ENCODE results near the gene CXCR1.
"Not testable (repeated sequence)": the region's sequence is repeated elsewhere in the genome, so short reads cannot be mapped to it uniquely, and the experiment has no call there.

The CXCR1 gene

GRCh38 chr2:218155953-218156479, 10.7 kb downstream of the CXCR1 start:
- no peak for DNase-seq

DNA sequence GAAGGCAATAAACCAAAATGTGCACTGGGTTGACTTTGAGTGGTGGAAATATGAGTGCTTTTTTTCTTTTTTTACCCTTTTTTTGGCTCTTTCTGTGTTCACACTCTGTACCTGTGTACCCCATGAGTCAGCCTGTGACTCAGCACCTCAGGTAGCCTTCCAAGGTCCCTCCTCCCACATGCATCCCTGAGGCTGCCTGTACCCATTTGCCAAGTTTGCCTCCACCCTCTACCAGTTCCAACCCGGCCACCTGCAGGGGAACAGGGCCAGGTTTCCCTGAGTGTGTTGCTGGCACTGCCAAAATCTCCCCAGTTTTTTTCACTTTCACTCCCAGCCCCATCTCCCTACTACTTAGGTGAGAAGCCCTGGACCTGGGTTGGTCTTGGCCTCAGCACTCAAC, 14.0 kb downstream of the CXCR1 start:
- DNase-seq: no peak

DNA sequence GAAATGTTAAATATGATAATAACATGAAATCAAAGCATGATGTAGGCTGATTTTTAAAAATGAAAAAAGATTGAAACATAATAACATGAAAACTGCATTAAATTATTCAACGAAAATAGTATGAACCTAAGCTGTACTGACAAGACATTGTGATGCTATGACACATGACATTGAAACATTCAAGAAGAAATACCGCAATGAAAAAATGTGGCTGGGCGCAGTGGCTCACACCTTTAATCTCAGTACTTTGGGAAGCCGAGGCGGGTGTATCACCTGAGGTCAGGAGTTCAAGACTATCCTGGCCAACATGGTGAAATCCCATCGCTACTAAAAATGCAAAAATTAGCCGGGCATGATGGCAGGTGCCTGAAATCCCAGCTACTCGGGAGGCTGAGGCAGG, 14.6 kb downstream of the CXCR1 start:
- no peak for DNase-seq

- DNase-seq: no peak
Measured at GRCh38 chr2:218149848-218150440, 16.8 kb downstream of the CXCR1 start.

- DNase-seq: no peak
Measured at GRCh38 chr2:218149098-218149497, 17.7 kb downstream of the CXCR1 start.

DNA sequence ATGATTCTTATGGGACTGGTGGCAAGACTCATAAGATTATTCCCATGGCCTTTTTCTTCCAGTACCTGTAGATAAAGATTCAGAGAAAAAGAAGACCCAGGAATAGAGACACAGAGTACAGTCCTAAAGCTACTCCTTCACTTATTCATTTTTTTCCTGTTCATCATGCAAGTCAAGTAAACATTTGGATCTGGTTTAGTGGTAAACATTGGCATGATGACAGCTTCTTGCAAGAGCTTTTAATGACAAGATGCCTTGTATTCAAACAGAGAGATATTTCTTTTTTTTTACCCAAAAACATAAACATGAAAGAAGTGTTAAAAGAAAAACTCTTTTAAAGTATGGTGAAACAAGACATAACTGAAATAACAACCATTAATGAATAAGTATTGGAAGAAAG, 20.7 kb downstream of the CXCR1 start:
- no peak for DNase-seq

DNA sequence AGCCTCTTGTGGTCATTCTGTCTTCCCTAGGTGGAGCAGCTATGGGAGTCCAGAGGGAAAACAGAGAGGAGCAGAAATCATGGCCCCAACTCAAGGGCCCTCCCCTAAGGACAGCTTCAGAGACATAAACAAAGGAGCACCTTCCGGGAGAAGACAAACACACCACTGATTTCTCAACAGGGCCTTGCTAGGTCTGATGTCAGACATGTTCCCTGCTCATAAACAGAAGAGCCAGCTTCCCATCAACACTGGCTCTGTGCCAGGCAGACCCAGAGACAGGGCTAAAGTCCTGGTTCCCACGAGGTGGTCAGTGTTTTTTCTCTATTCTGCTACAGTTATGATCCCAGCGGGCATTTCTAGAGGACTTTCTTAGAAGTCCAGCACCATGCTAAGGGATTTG, 21.6 kb downstream of the CXCR1 start:
- DNase-seq: no peak

DNA sequence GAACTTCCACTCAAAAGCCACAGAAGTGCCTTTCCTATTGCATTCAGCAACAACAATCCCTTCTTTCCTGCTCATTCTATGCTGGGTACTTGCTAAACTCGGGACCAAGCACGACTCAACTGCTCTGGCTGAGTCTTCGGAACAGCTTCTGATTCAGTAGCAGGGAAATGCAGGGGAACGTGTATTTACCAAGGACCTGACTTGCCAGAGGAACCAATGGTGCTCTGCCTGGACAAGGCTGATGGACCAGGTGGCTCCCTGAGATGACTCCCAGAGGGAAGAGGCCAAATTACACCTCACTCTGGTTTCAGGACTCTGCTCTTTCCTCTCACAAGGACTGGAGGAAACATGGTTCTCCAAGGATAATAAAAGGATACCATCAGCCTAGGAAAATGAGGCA, 28.7 kb downstream of the CXCR1 start:
- DNase-seq: no peak

GRCh38 chr2:218137514-218137913, 29.2 kb downstream of the CXCR1 start:
- no peak for DNase-seq

DNA sequence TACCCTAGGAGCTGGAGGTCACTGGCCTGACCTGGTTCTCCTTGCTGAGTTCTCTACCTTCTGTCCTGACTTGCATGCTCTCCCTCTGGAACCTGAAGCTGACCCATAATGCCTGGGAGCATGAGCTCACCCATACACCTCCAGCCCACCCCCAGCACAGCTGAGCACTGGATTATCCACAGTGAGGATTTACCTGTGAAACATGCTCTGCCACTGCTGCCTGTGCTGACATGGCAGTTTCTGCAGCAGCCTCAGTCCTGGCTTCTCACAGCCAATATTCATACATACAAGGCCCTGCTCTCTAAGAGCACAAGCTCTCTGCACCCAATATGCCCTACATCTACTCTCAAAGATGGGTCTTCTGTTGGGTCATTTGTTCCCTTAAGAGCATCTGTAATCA, 35.9 kb downstream of the CXCR1 start:
- no peak for DNase-seq

GRCh38 chr2:218130377-218130776, 36.4 kb downstream of the CXCR1 start:
- DNase-seq: no peak

DNA sequence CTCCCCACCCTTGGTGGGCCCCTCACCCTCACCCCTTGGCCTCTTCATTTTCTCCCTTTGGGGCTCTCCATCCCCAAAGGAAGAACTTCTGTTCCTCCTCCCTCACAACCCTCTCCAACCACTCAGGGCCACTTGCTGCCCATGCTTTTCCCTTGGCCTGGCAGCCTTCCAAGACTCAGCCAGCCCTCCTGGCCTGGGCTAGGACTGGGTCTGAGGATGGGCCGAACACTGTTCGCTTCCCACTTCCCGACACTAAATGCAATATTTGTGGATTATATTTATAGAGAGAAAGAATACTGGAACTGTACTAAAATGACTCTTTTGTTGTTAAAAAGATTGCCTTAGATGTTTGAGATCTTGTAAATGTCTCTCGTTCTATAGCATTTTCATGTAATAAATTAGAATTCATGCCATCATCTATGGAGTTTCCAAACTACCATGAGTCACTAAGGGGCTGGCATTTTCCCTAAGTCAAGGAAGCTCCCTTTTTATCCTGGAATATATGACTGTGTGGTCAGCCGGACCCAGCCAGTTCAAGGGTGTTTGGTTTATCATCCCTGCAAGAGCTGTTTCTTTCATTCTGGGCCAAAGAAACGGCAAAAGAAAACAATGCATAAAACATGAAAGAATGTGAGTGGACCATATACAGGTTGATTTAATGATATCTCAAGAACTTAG, 37.2 kb downstream of the CXCR1 start:
- DNase-seq: no peak

GRCh38 chr2:218128781-218129457, 37.8 kb downstream of the CXCR1 start:
- no peak for DNase-seq

GRCh38 chr2:218127929-218128455, 38.8 kb downstream of the CXCR1 start:
- no peak for DNase-seq

DNA sequence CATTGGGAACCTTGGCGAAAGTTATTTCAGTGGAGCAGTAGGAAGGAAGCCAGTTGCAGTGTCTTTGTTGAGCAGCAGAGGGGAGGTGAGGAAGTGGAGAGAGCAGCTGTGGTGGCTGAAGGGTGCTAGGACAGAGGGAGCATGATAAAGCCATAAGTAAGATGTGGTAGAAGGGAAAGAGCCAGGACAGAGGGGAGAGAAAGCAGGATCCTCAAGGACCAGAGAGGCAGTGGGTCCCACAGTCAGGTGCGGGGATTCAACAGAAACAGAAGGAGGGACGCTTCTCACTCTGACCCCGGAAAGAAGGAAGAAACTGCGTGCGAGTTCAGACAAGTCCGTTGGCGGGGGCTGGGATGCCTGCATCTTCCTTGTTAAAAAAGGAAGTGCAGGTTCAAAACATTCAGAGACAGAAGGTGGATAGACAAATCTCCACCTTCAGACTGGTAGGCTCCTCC, 41.1 kb downstream of the CXCR1 start, which contains the start of gene CXCR2:
Gene CXCR2, plus strand, starts transcription at position 403 of the 455 bp plus-strand sequence. CDS start 8,774 bp downstream, outside the sequence.
- DNase-seq: no peak

DNA sequence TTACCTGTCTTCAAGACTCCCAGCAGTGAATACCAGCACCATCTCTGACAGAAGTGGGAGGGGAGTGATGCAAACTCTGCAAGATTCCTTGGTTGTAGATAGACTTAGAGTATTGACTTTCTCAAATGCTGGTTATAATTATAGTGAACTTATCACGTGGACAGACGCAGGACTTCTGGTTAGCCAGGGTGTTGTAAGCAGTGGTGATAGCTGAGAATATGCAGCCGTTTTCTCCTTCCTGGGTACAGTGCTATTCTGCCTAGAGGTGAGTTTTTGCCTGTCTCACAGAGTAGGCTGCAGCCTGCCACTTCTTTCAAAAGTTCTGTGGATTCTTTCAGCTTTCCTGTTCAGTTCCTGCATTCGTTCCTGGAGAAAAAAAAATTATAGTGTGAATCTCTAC, 41.7 kb downstream of the CXCR1 start:
- no peak for DNase-seq

- DNase-seq: no peak
Measured at GRCh38 chr2:218123986-218124385, 42.8 kb downstream of the CXCR1 start.

DNA sequence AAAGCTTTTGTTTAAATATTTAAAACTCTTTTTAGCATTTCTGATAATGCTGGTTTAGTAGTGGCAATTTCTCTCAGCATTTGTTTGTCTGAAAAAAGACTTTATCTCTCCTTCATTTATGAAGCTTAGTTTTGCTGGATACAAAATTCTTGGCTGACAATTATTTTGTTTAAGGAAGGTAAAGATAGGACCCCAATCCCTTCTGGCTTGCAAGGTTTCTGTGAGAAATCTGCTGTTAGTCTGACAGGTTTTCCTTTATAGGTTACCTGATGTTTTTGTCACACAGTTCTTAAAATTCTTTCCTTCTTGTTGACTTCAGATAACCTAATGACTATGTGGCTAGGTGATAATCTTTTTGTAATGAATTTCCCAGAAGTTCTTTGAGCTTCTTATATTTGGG, 44.5 kb downstream of the CXCR1 start:
- not testable (repeated sequence) for DNase-seq

GRCh38 chr2:218121789-218122188, 45.0 kb downstream of the CXCR1 start:
- not testable (repeated sequence) for DNase-seq
